GM18870 (cell line): ENCODE results near the gene CCNJL.
"Not testable (repeated sequence)": the region's sequence is repeated elsewhere in the genome, so short reads cannot be mapped to it uniquely, and the experiment has no call there.

Experiments
- ATAC-seq: cut with Tn5 transposase; IDR thresholded peaks from one replicate; pipeline ENCODE4 v1.9.1; 2021; ENCODE audit warnings: moderate library complexity; ENCODE audit not compliant: unreplicated experiment

Gene CCNJL, protein sequence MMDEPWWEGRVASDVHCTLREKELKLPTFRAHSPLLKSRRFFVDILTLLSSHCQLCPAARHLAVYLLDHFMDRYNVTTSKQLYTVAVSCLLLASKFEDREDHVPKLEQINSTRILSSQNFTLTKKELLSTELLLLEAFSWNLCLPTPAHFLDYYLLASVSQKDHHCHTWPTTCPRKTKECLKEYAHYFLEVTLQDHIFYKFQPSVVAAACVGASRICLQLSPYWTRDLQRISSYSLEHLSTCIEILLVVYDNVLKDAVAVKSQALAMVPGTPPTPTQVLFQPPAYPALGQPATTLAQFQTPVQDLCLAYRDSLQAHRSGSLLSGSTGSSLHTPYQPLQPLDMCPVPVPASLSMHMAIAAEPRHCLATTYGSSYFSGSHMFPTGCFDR

GRCh38 chr5:160312134-160312959 lies at the start of gene CCNJL:
Gene CCNJL, minus strand, starts transcription at chr5:160312564. Its CDS starts 641 bp downstream, at chr5:160311923.
- no peak for ATAC-seq

- ATAC-seq: no peak
Measured at GRCh38 chr5:160361624-160362228, 49.4 kb upstream of the CCNJL start.

- ATAC-seq: no peak
Measured at GRCh38 chr5:160360310-160360709, 47.9 kb upstream of the CCNJL start.

- no peak for ATAC-seq
Measured at GRCh38 chr5:160359816-160360215, 47.5 kb upstream of the CCNJL start.

DNA sequence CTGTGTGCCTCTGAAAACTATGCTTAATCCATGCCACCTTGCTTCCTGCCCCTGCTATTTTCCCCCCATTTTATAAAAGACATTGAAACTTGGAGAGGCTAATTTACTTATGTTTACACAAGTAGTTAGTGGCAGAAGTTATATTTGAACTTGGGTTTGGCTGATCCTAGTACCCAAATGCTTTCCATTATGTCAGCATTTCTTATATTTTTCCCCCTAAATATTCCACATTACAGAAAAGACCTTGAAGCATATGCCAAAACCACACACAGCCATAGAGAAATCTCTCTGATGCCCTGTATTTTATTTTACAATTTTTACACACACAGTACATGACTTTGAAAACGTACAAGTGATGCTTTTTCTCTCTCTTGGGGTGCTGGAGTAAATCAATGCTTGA lies 46.9 kb upstream of the CCNJL start:
- ATAC-seq: no peak

GRCh38 chr5:160357861-160358411 lies 45.6 kb upstream of the CCNJL start:
- no peak for ATAC-seq

GRCh38 chr5:160357394-160357793 lies 45.0 kb upstream of the CCNJL start:
- no peak for ATAC-seq

- no peak for ATAC-seq
Measured at GRCh38 chr5:160356550-160357347, 44.4 kb upstream of the CCNJL start.

DNA sequence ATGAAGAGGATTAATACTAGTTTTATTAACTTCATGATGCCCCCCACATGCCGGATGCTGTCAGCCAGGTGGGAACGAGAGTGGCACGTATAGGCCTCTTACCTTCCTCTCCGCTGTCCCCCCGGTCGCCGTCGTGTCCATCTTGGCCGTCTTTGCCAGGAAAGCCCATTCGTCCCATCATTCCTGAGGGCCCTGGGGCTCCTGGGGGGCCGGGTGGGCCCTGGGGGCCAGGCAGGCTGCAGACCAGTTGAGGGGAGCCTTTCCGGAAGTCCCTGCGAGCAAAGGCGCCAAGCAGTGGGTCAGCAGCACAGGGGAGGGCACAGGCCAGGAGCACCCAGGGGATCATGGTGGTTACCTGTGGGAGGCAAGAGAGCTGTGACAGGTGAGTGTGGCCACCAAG lies 42.3 kb upstream of the CCNJL start:
- no peak for ATAC-seq

DNA sequence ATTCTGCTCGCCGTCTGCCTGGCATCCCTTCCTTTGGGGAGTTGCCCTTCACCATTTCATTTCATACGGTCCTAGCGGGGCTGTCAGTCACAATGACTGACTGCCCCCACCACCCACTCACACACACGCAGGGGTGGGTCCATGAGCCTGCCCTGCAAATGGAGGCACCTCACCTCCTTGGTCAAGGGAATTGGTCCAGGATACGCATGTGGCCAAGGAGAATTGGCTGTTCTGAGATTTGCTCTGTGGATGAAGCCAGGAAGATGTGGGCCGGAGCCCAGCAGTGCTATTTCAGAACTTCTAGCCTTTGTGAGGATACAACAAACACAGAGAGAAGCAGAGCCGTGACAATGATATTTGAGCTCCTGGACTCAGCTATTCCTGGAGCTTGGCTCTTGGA lies 41.0 kb upstream of the CCNJL start:
- no peak for ATAC-seq

- ATAC-seq: no peak
Measured at GRCh38 chr5:160352308-160352707, 39.9 kb upstream of the CCNJL start.

- no peak for ATAC-seq
Measured at GRCh38 chr5:160349935-160350303, 37.6 kb upstream of the CCNJL start.

DNA sequence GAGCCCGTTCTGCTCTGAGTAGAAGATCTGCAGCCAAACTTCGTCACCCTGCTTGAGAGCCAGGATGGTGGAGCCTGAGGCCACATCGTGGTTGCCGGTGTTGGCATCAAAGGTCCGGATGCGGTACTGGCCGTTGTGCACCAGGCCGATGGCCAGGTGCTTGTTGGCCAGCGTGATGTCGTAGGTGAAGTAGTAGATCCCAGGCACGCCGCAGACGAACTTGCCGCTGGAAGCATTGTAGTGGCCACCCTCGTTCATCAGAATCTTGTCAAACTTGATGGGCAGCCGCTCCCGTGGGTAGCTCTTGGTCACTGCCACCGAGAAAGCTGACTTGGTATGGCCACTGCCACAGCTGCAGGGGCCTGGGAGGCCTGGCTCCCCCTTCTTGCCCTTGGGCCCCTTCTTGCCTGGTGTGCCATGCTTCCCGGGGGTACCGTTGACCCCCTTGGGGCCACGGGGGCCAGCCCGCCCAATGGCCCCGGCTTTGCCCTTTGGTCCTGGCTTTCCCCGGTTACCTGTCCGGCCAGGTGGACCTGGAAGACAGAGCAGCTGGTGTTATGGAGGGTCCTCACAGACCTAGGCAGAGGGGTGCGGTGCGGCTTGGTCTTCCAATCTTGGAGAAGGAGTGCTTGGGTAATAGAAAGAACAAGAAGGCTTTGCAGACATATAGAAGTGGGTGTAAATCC lies 37.0 kb upstream of the CCNJL start:
- no peak for ATAC-seq

- no peak for ATAC-seq
Measured at GRCh38 chr5:160348080-160348479, 35.7 kb upstream of the CCNJL start.

GRCh38 chr5:160347448-160347847 lies 35.1 kb upstream of the CCNJL start:
- ATAC-seq: no peak

DNA sequence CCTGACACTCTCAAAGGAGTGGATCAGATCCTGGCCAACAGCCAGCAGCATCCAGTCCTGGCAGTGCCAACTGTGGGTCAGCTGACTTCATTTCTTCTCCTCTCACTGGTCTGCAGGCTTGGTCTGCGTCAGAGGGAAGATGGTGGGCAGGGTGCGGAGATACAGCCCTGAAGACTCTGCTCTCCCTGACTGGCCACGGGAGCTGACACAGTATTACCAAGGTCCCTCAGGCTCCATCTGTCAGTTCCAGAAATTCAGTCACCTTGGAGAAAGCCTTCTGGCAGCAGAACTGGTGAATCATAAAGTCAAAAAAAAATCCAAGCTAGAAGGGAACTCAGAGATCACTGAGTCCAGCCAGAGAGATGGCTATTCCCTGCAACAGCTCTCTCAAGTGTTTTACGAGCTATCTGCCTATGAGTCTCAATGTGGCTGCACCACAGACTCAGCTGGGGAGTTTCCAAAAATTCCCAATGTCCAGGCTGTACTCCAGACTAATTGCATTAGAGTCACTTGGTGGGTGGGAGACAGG lies 30.1 kb upstream of the CCNJL start:
- ATAC-seq: no peak

GRCh38 chr5:160341309-160341870 lies 29.0 kb upstream of the CCNJL start:
- no peak for ATAC-seq

GRCh38 chr5:160340513-160340912 lies 28.1 kb upstream of the CCNJL start:
- ATAC-seq: not testable (repeated sequence)

- no peak for ATAC-seq
Measured at GRCh38 chr5:160339406-160340130, 27.2 kb upstream of the CCNJL start.
